ENCODE results near the gene NKAIN4.
"Not testable (repeated sequence)": the region's sequence is repeated elsewhere in the genome, so short reads cannot be mapped to it uniquely, and the experiment has no call there.

The NKAIN4 gene

GRCh38 chr20:63234693-63235398, 19.4 kb downstream of the NKAIN4 start:
- no peak for FAIRE-seq

- no peak for FAIRE-seq
These were observed 20.3 kb downstream of the NKAIN4 start for GRCh38 chr20:63233924-63234323.

GRCh38 chr20:63233061-63233344, 21.3 kb downstream of the NKAIN4 start:
- no peak for FAIRE-seq

- FAIRE-seq: no peak
These were observed 21.8 kb downstream of the NKAIN4 start for GRCh38 chr20:63232235-63233060.

GRCh38 chr20:63230800-63231268, 23.4 kb downstream of the NKAIN4 start:
- no peak for FAIRE-seq

- FAIRE-seq: no peak
These were observed 25.5 kb downstream of the NKAIN4 start for GRCh38 chr20:63228806-63229205.

- no peak for FAIRE-seq
These were observed 27.0 kb downstream of the NKAIN4 start for GRCh38 chr20:63227260-63227659.

GRCh38 chr20:63226042-63226943, 28.0 kb downstream of the NKAIN4 start:
- FAIRE-seq: no peak

- no peak for FAIRE-seq
These were observed 29.2 kb downstream of the NKAIN4 start for GRCh38 chr20:63225082-63225454.

- FAIRE-seq: no peak
These were observed 29.7 kb downstream of the NKAIN4 start for GRCh38 chr20:63224412-63225081.

GRCh38 chr20:63223826-63224207, 30.4 kb downstream of the NKAIN4 start:
- no peak for FAIRE-seq

GRCh38 chr20:63223121-63223825, 31.0 kb downstream of the NKAIN4 start:
- FAIRE-seq: no peak

- no peak for FAIRE-seq
These were observed 31.7 kb downstream of the NKAIN4 start for GRCh38 chr20:63222541-63222940.

- not testable (repeated sequence) for FAIRE-seq
These were observed 32.7 kb downstream of the NKAIN4 start for GRCh38 chr20:63221400-63222053.

GRCh38 chr20:63220696-63221399, 33.4 kb downstream of the NKAIN4 start:
- no peak for FAIRE-seq

- FAIRE-seq: no peak
These were observed 34.3 kb downstream of the NKAIN4 start for GRCh38 chr20:63219866-63220521.

GRCh38 chr20:63219447-63219821, 34.8 kb downstream of the NKAIN4 start:
- FAIRE-seq: no peak

- no peak for FAIRE-seq
These were observed 35.4 kb downstream of the NKAIN4 start for GRCh38 chr20:63218701-63219446.

- no peak for FAIRE-seq
These were observed 36.6 kb downstream of the NKAIN4 start for GRCh38 chr20:63217706-63218105.
